NOMO-1 (cell line): Measurements from ENCODE around the gene NLRP13.

ENCODE experiments used
- DNase-seq, 2 experiments: peaks; one replicate each; lab custom pipeline; 2025; ENCODE audit not compliant: unreplicated experiment in 2 of 2; lab: John Stamatoyannopoulos, UW

The NLRP13 gene

DNA sequence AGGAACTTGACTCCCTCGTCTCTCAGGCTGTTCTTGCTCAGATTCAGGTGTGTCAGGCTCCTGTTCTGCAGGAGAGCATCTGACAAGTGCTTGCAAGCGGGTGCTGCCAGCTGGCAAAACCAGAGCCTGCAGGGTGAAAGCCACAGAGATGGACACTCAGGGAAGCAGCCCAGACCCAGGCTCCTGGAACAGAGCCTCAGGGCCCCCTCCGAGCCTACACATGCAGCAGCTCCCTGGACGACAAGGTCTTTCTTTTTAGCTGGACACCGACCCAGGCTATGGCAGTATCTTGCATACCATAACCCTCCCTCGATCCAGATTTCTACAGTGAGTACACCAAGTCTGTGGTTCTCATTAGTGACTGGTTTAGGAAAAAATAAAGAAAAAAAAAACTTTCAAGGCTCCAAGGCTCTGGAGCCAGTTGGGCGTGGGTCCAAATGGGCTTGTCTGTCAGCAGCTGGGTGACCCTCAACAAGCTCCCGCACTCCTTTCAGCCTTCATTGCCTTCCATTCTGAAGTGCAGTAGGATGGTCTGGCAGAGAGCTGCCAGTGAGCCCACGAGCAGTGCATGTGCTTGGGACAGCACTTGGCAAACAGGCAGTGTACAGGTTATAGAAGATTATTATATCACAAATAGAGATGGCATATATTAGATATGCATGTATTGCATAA, 29.9 kb downstream of the NLRP13 start:
- DNase-seq = no peak

DNA sequence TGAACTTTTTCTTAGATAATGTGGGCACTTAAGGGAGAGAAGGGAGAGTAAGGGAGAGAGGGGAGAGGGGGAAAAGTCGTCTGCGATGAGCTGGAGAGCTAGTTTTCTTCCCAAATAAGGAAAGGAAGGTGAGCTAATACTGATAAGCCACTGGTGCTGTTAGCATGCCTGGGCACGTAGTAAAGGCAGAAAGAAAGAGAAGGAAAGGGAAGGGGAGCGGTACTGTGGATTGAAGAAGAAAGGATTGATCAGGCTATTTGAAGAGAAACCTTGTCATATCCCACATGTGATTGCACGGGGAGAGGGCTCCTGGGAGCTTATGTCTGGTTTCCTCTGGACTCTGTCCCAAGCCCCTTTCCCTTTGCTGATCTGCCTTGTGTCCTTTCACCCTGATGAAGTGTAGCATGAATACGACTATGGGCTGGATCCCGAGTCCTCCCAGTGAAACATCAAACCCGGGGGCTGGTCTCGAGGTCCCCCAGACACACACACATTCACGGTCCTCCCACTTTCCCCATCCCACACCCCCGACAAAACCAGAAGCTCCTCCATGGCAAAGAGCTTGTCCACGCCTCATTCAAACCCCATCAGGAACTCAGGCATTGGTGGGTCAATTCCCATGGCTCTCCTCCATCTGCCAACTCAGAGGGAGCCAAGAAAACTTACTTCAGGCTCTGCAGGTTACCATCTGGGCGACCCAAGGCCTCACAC, 30.6 kb downstream of the NLRP13 start:
- no peak for DNase-seq

DNA sequence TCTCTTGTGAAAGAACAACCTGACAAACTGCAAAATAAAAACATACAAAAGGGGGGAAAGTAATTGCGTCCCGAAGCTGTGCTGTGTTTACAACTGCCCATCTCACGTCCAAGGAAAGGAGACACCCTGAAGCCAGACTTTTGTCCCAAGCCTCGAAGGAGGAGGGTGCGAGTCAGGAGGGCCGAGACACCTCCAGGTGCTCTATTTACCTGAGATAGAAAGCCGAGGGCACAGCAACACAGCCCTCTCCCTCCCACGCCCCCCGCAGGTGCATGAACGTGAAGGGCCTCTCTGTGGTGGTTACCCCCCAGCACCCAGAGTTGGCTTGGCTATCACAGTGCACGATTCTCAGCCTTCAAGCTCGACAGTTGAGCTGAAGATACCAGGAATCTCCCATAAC, 33.2 kb downstream of the NLRP13 start:
- DNase-seq = no peak

DNA sequence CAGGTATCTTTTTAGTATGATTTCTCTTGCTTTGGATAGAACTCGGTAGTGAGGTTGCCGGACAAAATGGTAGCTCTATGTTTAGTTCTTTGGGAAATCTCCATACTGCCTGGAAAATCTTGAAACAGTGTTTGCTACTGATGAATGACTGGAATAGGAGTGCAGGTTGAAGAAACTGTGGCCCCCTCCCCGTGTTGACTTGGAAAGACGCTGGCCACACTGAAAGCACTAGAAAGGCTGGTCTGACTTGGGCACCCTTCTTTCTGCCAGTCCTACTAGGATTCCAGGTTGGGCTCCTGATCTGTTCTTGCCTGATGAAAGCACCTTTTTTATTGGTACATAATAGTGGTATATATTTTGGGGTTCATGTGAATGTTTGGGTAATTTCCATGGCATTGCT, 49.5 kb downstream of the NLRP13 start:
- DNase-seq = no peak

DNA sequence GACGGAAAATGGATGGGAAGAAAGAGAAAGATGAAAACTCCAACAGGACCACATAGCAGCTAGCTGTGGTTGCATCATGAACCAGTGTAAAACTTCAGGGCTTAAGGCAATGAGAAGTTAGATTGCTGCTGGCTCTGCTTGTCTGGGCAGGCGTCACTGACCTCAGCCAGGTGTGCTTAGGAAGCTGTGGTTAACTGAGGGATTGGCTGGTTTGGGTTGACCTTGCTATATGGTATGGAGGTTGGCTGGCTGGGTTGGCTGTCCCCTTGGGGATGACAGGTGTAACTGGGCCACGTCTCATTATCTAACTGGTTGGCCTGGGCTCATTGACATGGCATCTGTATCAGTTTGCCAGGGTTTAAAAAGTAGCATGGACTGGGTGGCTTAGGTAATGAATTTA, 54.9 kb downstream of the NLRP13 start:
- no peak for DNase-seq

DNA sequence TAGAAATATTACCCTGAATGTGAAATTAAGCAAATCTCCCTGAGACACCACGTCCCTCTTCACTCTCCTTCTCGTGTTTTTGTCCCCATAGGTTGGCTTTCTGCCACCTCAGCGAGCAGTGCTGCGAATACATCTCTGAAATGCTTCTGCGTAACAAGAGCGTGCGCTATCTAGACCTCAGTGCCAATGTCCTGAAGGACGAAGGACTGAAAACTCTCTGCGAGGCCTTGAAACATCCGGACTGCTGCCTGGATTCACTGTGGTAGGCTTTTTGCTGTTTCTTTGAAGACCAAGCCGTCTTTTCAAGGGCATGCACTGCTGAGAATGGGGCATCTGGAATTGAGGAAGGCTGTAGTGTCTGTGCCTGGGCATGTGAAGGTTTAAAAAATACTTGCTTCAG, 61.4 kb downstream of the NLRP13 start:
- no peak for DNase-seq

DNA sequence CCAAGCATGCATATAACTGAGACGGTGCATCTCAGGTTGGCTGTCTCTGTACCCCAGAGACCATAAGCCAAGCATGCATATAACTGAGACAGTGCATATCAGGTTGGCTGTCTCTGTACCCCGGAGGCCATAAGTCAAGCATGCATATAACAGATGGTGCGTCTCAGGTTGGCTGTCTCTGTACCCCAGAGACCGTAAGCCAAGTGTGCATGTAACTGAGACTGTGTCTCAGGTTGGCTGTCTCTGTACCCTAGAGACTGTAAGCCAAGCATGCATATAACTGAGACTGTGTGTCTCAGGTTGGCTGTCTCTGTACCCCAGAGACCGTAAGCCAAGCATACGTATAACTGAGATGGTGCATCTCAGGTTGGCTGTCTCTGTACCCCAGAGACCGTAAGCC, 65.0 kb downstream of the NLRP13 start:
- DNase-seq = no peak

DNA sequence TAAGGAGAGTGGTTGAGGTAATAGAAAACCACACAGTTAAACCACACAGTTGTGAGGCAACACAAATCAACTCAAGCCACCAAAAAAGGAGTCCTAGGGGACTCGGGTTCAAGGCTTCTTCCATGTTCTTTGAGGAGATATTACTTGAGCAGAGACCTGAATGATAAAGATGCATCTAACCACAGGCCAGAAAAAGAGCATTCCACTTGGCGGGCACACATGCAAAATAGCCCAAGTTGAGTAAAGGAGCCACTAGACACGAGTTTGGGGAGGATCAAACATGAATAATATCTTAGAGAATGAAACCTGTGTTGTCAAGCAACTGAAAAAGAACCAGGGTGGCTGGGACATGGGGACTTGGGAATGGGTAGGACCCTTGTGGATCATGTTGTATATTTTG, 65.6 kb downstream of the NLRP13 start:
- DNase-seq = no peak

DNA sequence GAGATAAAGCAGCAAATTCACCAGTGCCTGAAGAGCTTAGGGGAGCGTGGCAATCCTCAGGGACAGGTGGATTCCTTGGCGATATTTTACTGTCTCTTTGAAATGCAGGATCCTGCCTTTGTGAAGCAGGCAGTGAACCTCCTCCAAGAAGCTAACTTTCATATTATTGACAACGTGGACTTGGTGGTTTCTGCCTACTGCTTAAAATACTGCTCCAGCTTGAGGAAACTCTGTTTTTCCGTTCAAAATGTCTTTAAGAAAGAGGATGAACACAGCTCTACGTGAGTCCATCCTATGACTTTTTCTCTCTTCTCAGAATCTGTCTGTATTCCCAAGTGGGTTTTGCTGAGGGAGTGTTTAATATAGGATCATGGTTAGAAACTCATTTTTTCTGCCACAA, 73.2 kb downstream of the NLRP13 start:
- DNase-seq = no peak

DNA sequence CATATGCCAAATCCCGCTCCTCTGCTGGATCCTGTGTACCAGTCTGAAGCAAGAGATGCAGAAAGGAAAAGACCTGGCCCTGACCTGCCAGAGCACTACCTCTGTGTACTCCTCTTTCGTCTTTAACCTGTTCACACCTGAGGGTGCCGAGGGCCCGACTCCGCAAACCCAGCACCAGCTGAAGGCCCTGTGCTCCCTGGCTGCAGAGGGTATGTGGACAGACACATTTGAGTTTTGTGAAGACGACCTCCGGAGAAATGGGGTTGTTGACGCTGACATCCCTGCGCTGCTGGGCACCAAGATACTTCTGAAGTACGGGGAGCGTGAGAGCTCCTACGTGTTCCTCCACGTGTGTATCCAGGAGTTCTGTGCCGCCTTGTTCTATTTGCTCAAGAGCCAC, 73.7 kb downstream of the NLRP13 start:
- DNase-seq = no peak

DNA sequence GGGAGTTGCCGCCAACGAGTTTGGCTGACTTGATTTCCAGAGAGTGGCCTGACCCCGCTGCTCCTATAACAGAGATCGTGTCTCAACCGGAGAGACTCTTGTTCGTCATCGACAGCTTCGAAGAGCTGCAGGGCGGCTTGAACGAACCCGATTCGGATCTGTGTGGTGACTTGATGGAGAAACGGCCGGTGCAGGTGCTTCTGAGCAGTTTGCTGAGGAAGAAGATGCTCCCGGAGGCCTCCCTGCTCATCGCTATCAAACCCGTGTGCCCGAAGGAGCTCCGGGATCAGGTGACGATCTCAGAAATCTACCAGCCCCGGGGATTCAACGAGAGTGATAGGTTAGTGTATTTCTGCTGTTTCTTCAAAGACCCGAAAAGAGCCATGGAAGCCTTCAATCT, 74.2 kb downstream of the NLRP13 start:
- no peak for DNase-seq

DNA sequence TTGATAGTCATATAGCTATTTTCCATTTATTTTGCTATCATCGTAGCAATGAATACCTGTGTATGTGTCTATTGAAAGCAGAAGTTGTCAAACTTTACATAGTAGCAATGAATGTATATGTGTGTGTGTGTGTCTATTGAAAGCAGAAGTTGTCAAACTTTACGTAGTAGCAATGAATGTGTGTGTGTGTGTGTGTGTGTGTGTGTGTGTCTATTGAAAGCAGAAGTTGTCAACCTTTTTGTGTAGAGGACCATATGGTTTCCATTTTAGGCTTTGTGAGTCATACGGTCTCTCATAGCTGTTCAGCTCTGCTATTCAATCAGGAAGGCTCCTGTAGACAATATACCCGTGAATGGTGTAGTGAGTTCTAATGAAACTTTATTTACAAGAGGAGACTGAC, 75.0 kb downstream of the NLRP13 start:
- DNase-seq = peak; percentile 1 to 32

DNA sequence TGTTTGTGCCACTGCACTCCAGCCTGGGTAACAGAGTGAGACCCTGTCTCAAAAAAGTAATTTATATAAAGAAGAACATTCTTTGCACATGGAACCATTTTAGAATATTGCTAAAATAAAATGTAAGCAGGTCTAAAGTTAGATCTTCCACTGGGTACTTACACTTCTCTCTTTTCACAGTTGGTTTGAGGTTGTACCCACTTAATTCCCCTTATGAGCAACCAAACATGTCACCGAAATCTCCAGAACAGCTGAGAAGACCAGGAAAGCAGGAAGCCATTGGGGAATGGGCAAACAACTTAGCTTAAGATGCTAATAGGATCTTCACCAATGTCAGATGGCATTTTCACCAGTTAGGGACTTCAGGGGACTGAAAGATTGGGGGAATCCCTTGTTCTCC, 77.0 kb downstream of the NLRP13 start:
- no peak for DNase-seq
